ENCODE results near the gene PPP3R1.

Gene PPP3R1

DNA sequence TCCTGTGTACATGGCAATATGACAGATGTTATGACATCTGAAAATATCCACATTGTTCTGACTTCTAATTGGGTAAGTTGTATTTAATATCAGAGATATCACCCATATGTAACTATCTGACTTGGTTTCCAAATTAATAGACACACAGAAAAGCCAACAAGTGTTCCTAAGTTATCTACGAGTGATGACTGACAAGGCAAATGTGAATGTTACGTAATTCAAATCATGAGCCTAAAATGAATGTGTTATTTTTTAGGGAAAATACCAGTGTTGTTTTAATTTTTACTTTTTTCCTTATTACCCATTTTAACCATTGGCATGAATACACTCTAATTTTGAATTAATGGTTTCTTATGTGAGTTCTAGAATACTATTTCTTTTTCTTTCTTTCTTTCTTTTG lies 110.5 kb downstream of the PPP3R1 start:
- H3K36me3 ChIP-seq (ENCODE audit: control insufficient read depth in 4 of 4, insufficient read depth in 4 of 4, low read length in 3 of 4), result peaks cover 0 to 14% (median 9%) of the 10 kb centered on the region in 4 experiments
- POLR2A ChIA-PET, result no interaction called here
- H3K27ac ChIP-seq (ENCODE audit: insufficient read depth in 1 of 2, low read depth in 1 of 2, low read length in 2 of 2, poor library complexity in 1 of 2, severe bottlenecking in 2 of 2), result no peak overlapping the region
- WGBS (ENCODE audit: insufficient coverage), result no CpG with 5 or more reads among the region's 2 CpGs
- CTCF ChIA-PET, result no interaction called here
- no peak overlapping the region for H3K4me3 ChIP-seq (ENCODE audit: control insufficient read depth in 1 of 7, extremely low read depth in 1 of 7, insufficient read depth in 4 of 7, low read depth in 2 of 7, low read length in 6 of 7)
- no peak for DNase-seq
- no peaks in the 10 kb centered on the region for H3K27me3 ChIP-seq (replicated peaks in 2 of 5; ENCODE audit: control insufficient read depth in 4 of 5, insufficient read depth in 5 of 5, low read length in 4 of 5)
- H3K9me3 ChIP-seq (ENCODE audit: control extremely low read depth in 1 of 5, control insufficient read depth in 4 of 5, insufficient read depth in 2 of 5, low read depth in 1 of 5, low read length in 4 of 5), result no peaks in the 10 kb centered on the region
- peaks cover 0 to 2% (median 0%) of the 10 kb centered on the region in 4 experiments for H3K4me1 ChIP-seq (ENCODE audit: control extremely low read depth in 1 of 4, control insufficient read depth in 4 of 4, insufficient read depth in 4 of 4, low read length in 3 of 4)

GRCh38 chr2:68135448-68136320 lies 116.6 kb downstream of the PPP3R1 start:
- H3K9me3 ChIP-seq (ENCODE audit: control extremely low read depth in 1 of 5, control insufficient read depth in 4 of 5, insufficient read depth in 2 of 5, low read depth in 1 of 5, low read length in 4 of 5), result no peaks in the 10 kb centered on the region
- H3K27me3 ChIP-seq (replicated peaks in 2 of 5; ENCODE audit: control insufficient read depth in 4 of 5, insufficient read depth in 5 of 5, low read length in 4 of 5), result no peaks in the 10 kb centered on the region
- ChIA-PET CTCF (interaction anchor here (1.0 to 1.7 kb wide), 6 partner anchors 8 to 146 kb away, joined by 3 to 7 read pairs (median 4); no protein-coding TSS in a partner anchor), POLR2A (no interaction called here)
- H3K4me1 ChIP-seq (ENCODE audit: control extremely low read depth in 1 of 4, control insufficient read depth in 4 of 4, insufficient read depth in 4 of 4, low read length in 3 of 4), result peaks cover 5 to 20% (median 6%) of the 10 kb centered on the region in 4 experiments
- peak; percentile 72 to 91 (median 81) for DNase-seq
- peak overlapping the region in 1 of 2 experiments; percentile 45 for H3K27ac ChIP-seq (ENCODE audit: insufficient read depth in 1 of 2, low read depth in 1 of 2, low read length in 2 of 2, poor library complexity in 1 of 2, severe bottlenecking in 2 of 2)
- WGBS (ENCODE audit: insufficient coverage), result 6% methylated on average over 3 of the region's 7 CpGs
- H3K4me3 ChIP-seq (ENCODE audit: control insufficient read depth in 1 of 7, extremely low read depth in 1 of 7, insufficient read depth in 4 of 7, low read depth in 2 of 7, low read length in 6 of 7), result peak overlapping the region in 1 of 7 experiments; percentile 34
- peaks cover 0 to 11% (median 3%) of the 10 kb centered on the region in 4 experiments for H3K36me3 ChIP-seq (ENCODE audit: control insufficient read depth in 4 of 4, insufficient read depth in 4 of 4, low read length in 3 of 4)

GRCh38 chr2:68134554-68134953 lies 117.8 kb downstream of the PPP3R1 start:
- CTCF ChIA-PET, result interaction anchor here (1.0 to 1.7 kb wide), 4 partner anchors 9 to 148 kb away, joined by 3 to 7 read pairs (median 4); no protein-coding TSS in a partner anchor
- Histone ChIP-seq H3K4me3 (ENCODE audit: control insufficient read depth in 1 of 7, extremely low read depth in 1 of 7, insufficient read depth in 4 of 7, low read depth in 2 of 7, low read length in 6 of 7) (no peak overlapping the region), H3K9me3 (ENCODE audit: control extremely low read depth in 1 of 5, control insufficient read depth in 4 of 5, insufficient read depth in 2 of 5, low read depth in 1 of 5, low read length in 4 of 5) (no peaks in the 10 kb centered on the region), H3K4me1 (ENCODE audit: control extremely low read depth in 1 of 4, control insufficient read depth in 4 of 4, insufficient read depth in 4 of 4, low read length in 3 of 4) (peaks cover 5 to 20% (median 6%) of the 10 kb centered on the region in 4 experiments), H3K36me3 (ENCODE audit: control insufficient read depth in 4 of 4, insufficient read depth in 4 of 4, low read length in 3 of 4) (peaks cover 0 to 9% (median 3%) of the 10 kb centered on the region in 4 experiments), H3K27ac (ENCODE audit: insufficient read depth in 1 of 2, low read depth in 1 of 2, low read length in 2 of 2, poor library complexity in 1 of 2, severe bottlenecking in 2 of 2) (no peak overlapping the region), H3K27me3 (replicated peaks in 2 of 5; ENCODE audit: control insufficient read depth in 4 of 5, insufficient read depth in 5 of 5, low read length in 4 of 5) (no peaks in the 10 kb centered on the region)
- WGBS (ENCODE audit: insufficient coverage), result no CpG with 5 or more reads among the region's 6 CpGs
- DNase-seq, result peak in 1 of 3 donors; percentile 11
- POLR2A ChIA-PET, result no interaction called here

DNA sequence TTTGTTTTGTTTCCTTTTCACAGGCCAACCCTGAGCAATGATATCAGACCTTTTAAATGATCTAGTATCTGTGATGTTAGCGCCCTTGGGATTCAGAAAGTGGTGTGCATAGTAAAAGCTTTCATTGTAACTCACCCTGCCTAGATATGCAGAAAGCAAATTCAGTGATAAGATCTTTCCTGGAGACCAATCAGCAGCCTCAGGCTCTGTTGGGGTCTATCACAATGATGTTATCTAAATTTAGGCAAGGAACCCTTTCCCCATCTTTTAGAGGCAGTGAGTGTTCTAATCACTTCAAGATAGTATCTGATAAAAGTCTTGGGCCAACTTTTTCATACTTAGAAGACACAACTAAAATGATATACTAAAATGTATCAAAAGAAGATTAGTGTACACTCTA lies 118.2 kb downstream of the PPP3R1 start:
- CTCF ChIA-PET, result interaction anchor here (0.8 to 2.0 kb wide), 3 partner anchors 12 to 307 kb away, joined by 3 to 8 read pairs (median 6); no protein-coding TSS in a partner anchor
- WGBS (ENCODE audit: insufficient coverage), result no CpG with 5 or more reads among the region's 1 CpG
- no peak for DNase-seq
- H3K9me3 ChIP-seq (ENCODE audit: control extremely low read depth in 1 of 5, control insufficient read depth in 4 of 5, insufficient read depth in 2 of 5, low read depth in 1 of 5, low read length in 4 of 5), result no peaks in the 10 kb centered on the region
- H3K4me1 ChIP-seq (ENCODE audit: control extremely low read depth in 1 of 4, control insufficient read depth in 4 of 4, insufficient read depth in 4 of 4, low read length in 3 of 4), result peaks cover 5 to 20% (median 6%) of the 10 kb centered on the region in 4 experiments
- no peak overlapping the region for H3K27ac ChIP-seq (ENCODE audit: insufficient read depth in 1 of 2, low read depth in 1 of 2, low read length in 2 of 2, poor library complexity in 1 of 2, severe bottlenecking in 2 of 2)
- H3K4me3 ChIP-seq (ENCODE audit: control insufficient read depth in 1 of 7, extremely low read depth in 1 of 7, insufficient read depth in 4 of 7, low read depth in 2 of 7, low read length in 6 of 7), result no peak overlapping the region
- H3K36me3 ChIP-seq (ENCODE audit: control insufficient read depth in 4 of 4, insufficient read depth in 4 of 4, low read length in 3 of 4), result peaks cover 0 to 9% (median 3%) of the 10 kb centered on the region in 4 experiments
- POLR2A ChIA-PET, result no interaction called here
- no peaks in the 10 kb centered on the region for H3K27me3 ChIP-seq (replicated peaks in 2 of 5; ENCODE audit: control insufficient read depth in 4 of 5, insufficient read depth in 5 of 5, low read length in 4 of 5)

Measured in common myeloid progenitor, CD34-positive (primary cell).